Mesothelial cell of epicardium (in vitro differentiated cells): ENCODE data around the gene TSSC4. TPM values are rescaled to one million over a fixed set of nuclear protein-coding genes. Genes with fewer than 3 reads are reported as not detected.

Experiments used
- DNase-seq, 2 experiments: peaks; one replicate each; pipeline ENCODE4 v3.0.0; 2021; ENCODE audit warnings: low spot score in 2 of 2; ENCODE audit not compliant: unreplicated experiment in 2 of 2
- H3K27ac Mint-ChIP-seq: 2 replicates; pipeline ENCODE4 v1.8.0; 2021; ENCODE audit warnings: mixed read lengths
- H3K27me3 Mint-ChIP-seq: 2 replicates; pipeline ENCODE4 v1.8.0; 2021; ENCODE audit warnings: low read depth, mixed read lengths
- H3K36me3 Mint-ChIP-seq: 2 replicates; pipeline ENCODE4 v1.8.0; 2021; ENCODE audit warnings: mixed read lengths
- H3K4me1 Mint-ChIP-seq: 2 replicates; pipeline ENCODE4 v1.8.0; 2021; ENCODE audit warnings: mixed read lengths
- H3K4me3 Mint-ChIP-seq: 2 replicates; pipeline ENCODE4 v1.8.0; 2021; ENCODE audit warnings: mild to moderate bottlenecking, moderate library complexity, mixed read lengths
- H3K9me3 Mint-ChIP-seq: 2 replicates; pipeline ENCODE4 v1.8.0; 2021; ENCODE audit warnings: mixed read lengths
- CTCF ChIP-seq: fragments of 200-600 bp; sonication (generic); IDR thresholded peaks from one replicate; pipeline ENCODE4 v1.5.0; 2021; ENCODE audit warnings: antibody characterized with exemption; ENCODE audit not compliant: unreplicated experiment
- total RNA-seq: library from RNA; stranded (reverse); gene quantifications from 3 replicates; pipeline ENCODE4 v1.2.1, GENCODE V29; 2021

Gene TSSC4
- total RNA-seq, 1 donor from 2014 or later, result 79.3 TPM

GRCh38 chr11:2367266-2368160 lies 33.0 kb upstream of the TSSC4 start:
- DNase-seq, result no peak
- Mint-ChIP-seq H3K27ac (no peak overlapping the region), H3K4me1 (no peaks in the 10 kb centered on the region), H3K4me3 (no peak overlapping the region), H3K36me3 (no peaks in the 10 kb centered on the region), H3K9me3 (peaks cover 6% of the 10 kb centered on the region), H3K27me3 (no peaks in the 10 kb centered on the region)
- no peak for TF ChIP-seq CTCF

GRCh38 chr11:2368178-2368850 lies 32.2 kb upstream of the TSSC4 start:
- Mint-ChIP-seq H3K9me3 (peaks cover 10% of the 10 kb centered on the region), H3K36me3 (no peaks in the 10 kb centered on the region), H3K4me1 (no peaks in the 10 kb centered on the region), H3K27me3 (no peaks in the 10 kb centered on the region), H3K4me3 (no peak overlapping the region), H3K27ac (no peak overlapping the region)
- DNase-seq, result no peak
- no peak for TF ChIP-seq CTCF

GRCh38 chr11:2368851-2369180 lies 31.7 kb upstream of the TSSC4 start:
- no peak for DNase-seq
- Mint-ChIP-seq H3K27me3 (no peaks in the 10 kb centered on the region), H3K4me1 (no peaks in the 10 kb centered on the region)

GRCh38 chr11:2369320-2369719 lies 31.2 kb upstream of the TSSC4 start:
- peaks cover 10% of the 10 kb centered on the region for H3K9me3 Mint-ChIP-seq
- H3K36me3 Mint-ChIP-seq, result no peaks in the 10 kb centered on the region
- H3K27me3 Mint-ChIP-seq, result no peaks in the 10 kb centered on the region

More at GRCh38 chr11:2368851-2369180, 31.7 kb upstream of the TSSC4 start:
- no peak overlapping the region for H3K4me3 Mint-ChIP-seq
- peaks cover 10% of the 10 kb centered on the region for H3K9me3 Mint-ChIP-seq
- no peak for TF ChIP-seq CTCF
- H3K27ac Mint-ChIP-seq, result no peak overlapping the region
- H3K36me3 Mint-ChIP-seq, result no peaks in the 10 kb centered on the region

GRCh38 chr11:2369896-2370295 lies 30.7 kb upstream of the TSSC4 start:
- no peak for TF ChIP-seq CTCF
- no peak overlapping the region for H3K4me3 Mint-ChIP-seq
- no peaks in the 10 kb centered on the region for H3K27me3 Mint-ChIP-seq
- H3K9me3 Mint-ChIP-seq, result peaks cover 10% of the 10 kb centered on the region
- no peak for DNase-seq
- no peaks in the 10 kb centered on the region for H3K36me3 Mint-ChIP-seq
- H3K4me1 Mint-ChIP-seq, result no peaks in the 10 kb centered on the region
- H3K27ac Mint-ChIP-seq, result no peak overlapping the region

More at GRCh38 chr11:2369320-2369719, 31.2 kb upstream of the TSSC4 start:
- Mint-ChIP-seq H3K27ac (no peak overlapping the region), H3K4me1 (no peaks in the 10 kb centered on the region), H3K4me3 (no peak overlapping the region)
- no peak for TF ChIP-seq CTCF
- no peak for DNase-seq
